ENCODE results near the gene ARID4B.

ARID4B gene

DNA sequence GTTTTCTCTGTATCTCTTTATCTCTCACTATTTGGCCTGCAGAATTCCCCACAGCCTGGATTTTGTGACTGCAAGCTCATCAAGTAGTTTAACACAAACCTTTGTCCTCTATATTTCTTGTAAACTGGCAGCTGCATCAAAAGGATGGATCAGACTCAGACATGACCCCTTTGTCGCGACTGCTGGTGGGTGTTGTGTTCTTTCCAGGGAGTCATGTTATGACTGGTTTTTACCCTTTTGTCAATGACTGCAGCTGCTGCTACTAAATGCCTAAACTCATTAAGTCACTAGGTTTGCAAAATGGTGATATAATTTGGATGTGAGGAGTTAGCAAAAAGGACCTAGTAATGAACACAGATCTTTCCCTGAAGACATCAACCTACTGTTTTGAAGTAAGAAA lies 189.2 kb downstream of the ARID4B start (continued):
- TF ChIP-seq ZNF354C (tag by site-specific recombination; IDR thresholded peaks at IDR 0.05; ENCODE audit: borderline replicate concordance, low read depth) (no peak), ZIC2 (tag by site-specific recombination; IDR thresholded peaks at IDR 0.05) (no peak), SP2 (tag by site-specific recombination; IDR thresholded peaks at IDR 0.05) (no peak), ZNF548 (tag by site-specific recombination; IDR thresholded peaks at IDR 0.05) (no peak)
- TF ChIP-seq, protein P1, sequence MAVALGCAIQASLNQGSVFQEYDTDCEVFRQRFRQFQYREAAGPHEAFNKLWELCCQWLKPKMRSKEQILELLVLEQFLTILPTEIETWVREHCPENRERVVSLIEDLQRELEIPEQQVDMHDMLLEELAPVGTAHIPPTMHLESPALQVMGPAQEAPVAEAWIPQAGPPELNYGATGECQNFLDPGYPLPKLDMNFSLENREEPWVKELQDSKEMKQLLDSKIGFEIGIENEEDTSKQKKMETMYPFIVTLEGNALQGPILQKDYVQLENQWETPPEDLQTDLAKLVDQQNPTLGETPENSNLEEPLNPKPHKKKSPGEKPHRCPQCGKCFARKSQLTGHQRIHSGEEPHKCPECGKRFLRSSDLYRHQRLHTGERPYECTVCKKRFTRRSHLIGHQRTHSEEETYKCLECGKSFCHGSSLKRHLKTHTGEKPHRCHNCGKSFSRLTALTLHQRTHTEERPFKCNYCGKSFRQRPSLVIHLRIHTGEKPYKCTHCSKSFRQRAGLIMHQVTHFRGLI (tag by site-specific recombination; IDR thresholded peaks at IDR 0.05): no peak
- TF ChIP-seq, protein P2, sequence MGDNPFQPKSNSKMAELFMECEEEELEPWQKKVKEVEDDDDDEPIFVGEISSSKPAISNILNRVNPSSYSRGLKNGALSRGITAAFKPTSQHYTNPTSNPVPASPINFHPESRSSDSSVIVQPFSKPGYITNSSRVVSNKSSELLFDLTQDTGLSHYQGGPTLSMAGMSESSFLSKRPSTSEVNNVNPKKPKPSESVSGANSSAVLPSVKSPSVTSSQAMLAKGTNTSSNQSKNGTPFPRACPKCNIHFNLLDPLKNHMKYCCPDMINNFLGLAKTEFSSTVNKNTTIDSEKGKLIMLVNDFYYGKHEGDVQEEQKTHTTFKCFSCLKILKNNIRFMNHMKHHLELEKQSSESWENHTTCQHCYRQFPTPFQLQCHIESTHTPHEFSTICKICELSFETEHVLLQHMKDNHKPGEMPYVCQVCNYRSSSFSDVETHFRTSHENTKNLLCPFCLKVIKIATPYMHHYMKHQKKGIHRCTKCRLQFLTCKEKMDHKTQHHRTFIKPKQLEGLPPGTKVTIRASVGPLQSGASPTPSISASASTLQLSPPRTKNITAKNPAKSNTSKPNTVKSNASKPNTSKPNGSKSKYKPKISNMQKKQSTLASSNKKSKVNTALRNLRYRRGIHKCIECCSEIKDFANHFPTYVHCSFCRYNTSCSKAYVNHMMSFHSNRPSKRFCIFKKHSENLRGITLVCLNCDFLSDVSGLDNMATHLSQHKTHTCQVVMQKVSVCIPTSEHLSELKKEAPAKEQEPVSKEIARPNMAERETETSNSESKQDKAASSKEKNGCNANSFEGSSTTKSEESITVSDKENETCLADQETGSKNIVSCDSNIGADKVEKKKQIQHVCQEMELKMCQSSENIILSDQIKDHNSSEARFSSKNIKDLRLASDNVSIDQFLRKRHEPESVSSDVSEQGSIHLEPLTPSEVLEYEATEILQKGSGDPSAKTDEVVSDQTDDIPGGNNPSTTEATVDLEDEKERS (tag by site-specific recombination; IDR thresholded peaks at IDR 0.05): no peak

DNA sequence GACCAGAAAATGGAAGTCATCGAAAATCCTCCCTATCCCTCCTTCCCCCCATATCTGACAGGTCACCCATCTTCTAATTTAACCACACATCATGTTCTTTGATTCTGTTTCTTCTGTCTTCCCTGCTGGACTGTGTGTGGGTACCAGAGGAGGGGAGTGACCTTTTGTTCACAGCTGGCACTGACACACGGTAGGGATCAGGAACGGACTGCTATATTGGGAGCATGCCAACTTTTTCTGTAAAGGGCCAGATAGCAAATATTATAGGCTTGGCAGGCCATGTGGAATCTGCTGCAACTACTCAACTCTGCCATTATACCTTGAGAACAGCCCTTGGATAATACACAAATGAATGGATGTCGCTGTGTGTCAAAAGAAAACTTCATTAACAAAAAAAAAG lies 191.9 kb downstream of the ARID4B start:
- CTCF ChIA-PET: interaction anchor here (1.0 kb wide), 2 partner anchors 30 to 369 kb away, joined by 3 to 4 read pairs; no protein-coding TSS in a partner anchor
- Histone ChIP-seq H3K36me3 (ENCODE audit: control insufficient read depth in 2 of 2, insufficient read depth in 1 of 2, low read length in 2 of 2) (peaks cover 68 to 84% of the 10 kb centered on the region in 2 experiments), H3K4me1 (ENCODE audit: control insufficient read depth, insufficient read depth, low read length) (no peaks in the 10 kb centered on the region), H3K27ac (ENCODE audit: extremely low read depth, low read depth, low read length) (no peak overlapping the region), H3K9me3 (ENCODE audit: control insufficient read depth, insufficient read depth, low read depth, low read length) (no peaks in the 10 kb centered on the region), H3K4me3 (ENCODE audit: low read depth, low read length) (no peak overlapping the region)
- POLR2A ChIA-PET: interaction anchor here (1.0 kb wide), 1 partner anchor 9 kb away, joined by 3 read pairs; no protein-coding TSS in a partner anchor
- TF ChIP-seq, protein P3, sequence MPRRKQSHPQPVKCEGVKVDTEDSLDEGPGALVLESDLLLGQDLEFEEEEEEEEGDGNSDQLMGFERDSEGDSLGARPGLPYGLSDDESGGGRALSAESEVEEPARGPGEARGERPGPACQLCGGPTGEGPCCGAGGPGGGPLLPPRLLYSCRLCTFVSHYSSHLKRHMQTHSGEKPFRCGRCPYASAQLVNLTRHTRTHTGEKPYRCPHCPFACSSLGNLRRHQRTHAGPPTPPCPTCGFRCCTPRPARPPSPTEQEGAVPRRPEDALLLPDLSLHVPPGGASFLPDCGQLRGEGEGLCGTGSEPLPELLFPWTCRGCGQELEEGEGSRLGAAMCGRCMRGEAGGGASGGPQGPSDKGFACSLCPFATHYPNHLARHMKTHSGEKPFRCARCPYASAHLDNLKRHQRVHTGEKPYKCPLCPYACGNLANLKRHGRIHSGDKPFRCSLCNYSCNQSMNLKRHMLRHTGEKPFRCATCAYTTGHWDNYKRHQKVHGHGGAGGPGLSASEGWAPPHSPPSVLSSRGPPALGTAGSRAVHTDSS (tag by site-specific recombination; IDR thresholded peaks at IDR 0.05): no peak
- TF ChIP-seq IKZF3 (tag by site-specific recombination; IDR thresholded peaks at IDR 0.05) (no peak), ZBTB17 (tag by site-specific recombination; IDR thresholded peaks at IDR 0.05) (no peak), ZNF843 (tag by site-specific recombination; IDR thresholded peaks at IDR 0.05) (no peak), ZNF266 (tag by site-specific recombination; IDR thresholded peaks at IDR 0.05; ENCODE audit: low read depth) (no peak)
- TF ChIP-seq, protein P4, sequence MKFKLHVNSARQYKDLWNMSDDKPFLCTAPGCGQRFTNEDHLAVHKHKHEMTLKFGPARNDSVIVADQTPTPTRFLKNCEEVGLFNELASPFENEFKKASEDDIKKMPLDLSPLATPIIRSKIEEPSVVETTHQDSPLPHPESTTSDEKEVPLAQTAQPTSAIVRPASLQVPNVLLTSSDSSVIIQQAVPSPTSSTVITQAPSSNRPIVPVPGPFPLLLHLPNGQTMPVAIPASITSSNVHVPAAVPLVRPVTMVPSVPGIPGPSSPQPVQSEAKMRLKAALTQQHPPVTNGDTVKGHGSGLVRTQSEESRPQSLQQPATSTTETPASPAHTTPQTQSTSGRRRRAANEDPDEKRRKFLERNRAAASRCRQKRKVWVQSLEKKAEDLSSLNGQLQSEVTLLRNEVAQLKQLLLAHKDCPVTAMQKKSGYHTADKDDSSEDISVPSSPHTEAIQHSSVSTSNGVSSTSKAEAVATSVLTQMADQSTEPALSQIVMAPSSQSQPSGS (tag by site-specific recombination; IDR thresholded peaks at IDR 0.05; ENCODE audit: low read depth): no peak

DNA sequence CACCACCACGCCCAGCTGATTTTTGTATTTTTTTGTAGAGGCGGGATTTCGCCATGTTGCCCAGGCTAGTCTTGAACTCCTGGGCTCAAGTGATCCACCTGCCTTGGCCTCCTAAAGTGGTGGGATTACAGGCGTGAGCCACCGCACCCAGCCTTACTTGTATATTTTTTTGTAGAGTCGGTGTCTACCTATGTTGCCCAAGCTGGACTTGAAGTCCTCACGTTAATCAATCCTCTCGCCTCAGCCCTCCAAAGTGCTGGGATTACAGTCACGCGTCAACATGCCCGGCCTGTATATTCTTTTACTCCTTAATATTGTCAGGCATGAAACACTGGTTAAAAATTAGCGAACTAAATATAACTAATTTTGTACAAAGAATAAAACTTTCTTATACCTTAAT lies 193.8 kb downstream of the ARID4B start:
- Histone ChIP-seq H3K4me3 (ENCODE audit: low read depth, low read length) (no peak overlapping the region), H3K4me1 (ENCODE audit: control insufficient read depth, insufficient read depth, low read length) (no peaks in the 10 kb centered on the region), H3K9me3 (ENCODE audit: control insufficient read depth, insufficient read depth, low read depth, low read length) (no peaks in the 10 kb centered on the region), H3K27ac (ENCODE audit: extremely low read depth, low read depth, low read length) (no peak overlapping the region), H3K36me3 (ENCODE audit: control insufficient read depth in 2 of 2, insufficient read depth in 1 of 2, low read length in 2 of 2) (peaks cover 70 to 74% of the 10 kb centered on the region in 2 experiments)
- ChIA-PET POLR2A (interaction anchor here (1.8 kb wide), 1 partner anchor 27 kb away, joined by 6 read pairs; the partner anchor contains the start of gene RBM34), CTCF (no interaction called here)
- TF ChIP-seq EGR2 (tag by site-specific recombination; IDR thresholded peaks at IDR 0.05; ENCODE audit: low read depth) (no peak), KLF1 (tag by site-specific recombination; IDR thresholded peaks at IDR 0.05) (no peak), ZNF341 (tag by site-specific recombination; IDR thresholded peaks at IDR 0.05; ENCODE audit: low read depth) (no peak), BCL11A (tag by site-specific recombination; IDR thresholded peaks at IDR 0.05; ENCODE audit: low read depth) (no peak), TRIM28 (IDR thresholded peaks at IDR 0.05; ENCODE audit: borderline replicate concordance, low read length) (no peak), ZFP69B (tag by site-specific recombination; IDR thresholded peaks at IDR 0.05) (no peak), HOXD13 (CRISPR knock-in tag; IDR thresholded peaks at IDR 0.05; ENCODE audit: borderline replicate concordance) (no peak), ZSCAN16 (tag by site-specific recombination; IDR thresholded peaks at IDR 0.05) (no peak)
- TF ChIP-seq, protein P5, sequence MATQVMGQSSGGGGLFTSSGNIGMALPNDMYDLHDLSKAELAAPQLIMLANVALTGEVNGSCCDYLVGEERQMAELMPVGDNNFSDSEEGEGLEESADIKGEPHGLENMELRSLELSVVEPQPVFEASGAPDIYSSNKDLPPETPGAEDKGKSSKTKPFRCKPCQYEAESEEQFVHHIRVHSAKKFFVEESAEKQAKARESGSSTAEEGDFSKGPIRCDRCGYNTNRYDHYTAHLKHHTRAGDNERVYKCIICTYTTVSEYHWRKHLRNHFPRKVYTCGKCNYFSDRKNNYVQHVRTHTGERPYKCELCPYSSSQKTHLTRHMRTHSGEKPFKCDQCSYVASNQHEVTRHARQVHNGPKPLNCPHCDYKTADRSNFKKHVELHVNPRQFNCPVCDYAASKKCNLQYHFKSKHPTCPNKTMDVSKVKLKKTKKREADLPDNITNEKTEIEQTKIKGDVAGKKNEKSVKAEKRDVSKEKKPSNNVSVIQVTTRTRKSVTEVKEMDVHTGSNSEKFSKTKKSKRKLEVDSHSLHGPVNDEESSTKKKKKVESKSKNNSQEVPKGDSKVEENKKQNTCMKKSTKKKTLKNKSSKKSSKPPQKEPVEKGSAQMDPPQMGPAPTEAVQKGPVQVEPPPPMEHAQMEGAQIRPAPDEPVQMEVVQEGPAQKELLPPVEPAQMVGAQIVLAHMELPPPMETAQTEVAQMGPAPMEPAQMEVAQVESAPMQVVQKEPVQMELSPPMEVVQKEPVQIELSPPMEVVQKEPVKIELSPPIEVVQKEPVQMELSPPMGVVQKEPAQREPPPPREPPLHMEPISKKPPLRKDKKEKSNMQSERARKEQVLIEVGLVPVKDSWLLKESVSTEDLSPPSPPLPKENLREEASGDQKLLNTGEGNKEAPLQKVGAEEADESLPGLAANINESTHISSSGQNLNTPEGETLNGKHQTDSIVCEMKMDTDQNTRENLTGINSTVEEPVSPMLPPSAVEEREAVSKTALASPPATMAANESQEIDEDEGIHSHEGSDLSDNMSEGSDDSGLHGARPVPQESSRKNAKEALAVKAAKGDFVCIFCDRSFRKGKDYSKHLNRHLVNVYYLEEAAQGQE (tag by site-specific recombination; IDR thresholded peaks at IDR 0.05): no peak
